ENCODE measurements around the gene LRRK2. TPM values are rescaled to one million over a fixed set of nuclear protein-coding genes. Genes with fewer than 3 reads are reported as not detected.
A peak's percentile ranks its signal among the peaks of the same experiment; 100 is the strongest.

Gene LRRK2
- total and polyA plus RNA-seq, 8 donors: 2.5 to 11.2 (median 8.1) TPM

- intact Hi-C loops (cut with DNase I): no loop called here
- no peak for FAIRE-seq
- peak overlapping the region in 3 of 4 donors; percentile 84 to 95 (median 93) for H3K27ac ChIP-seq
- TF ChIP-seq CTCF (IDR thresholded peaks at IDR 0.05): no peak
- no peaks in the 10 kb centered on the region for H3K27me3 ChIP-seq
- H3K4me1 ChIP-seq: peaks cover 0 to 15% (median 6%) of the 10 kb centered on the region in 3 donors
- peak overlapping the region in 2 of 4 donors; percentile 68 to 73 for H3K4me3 ChIP-seq
- no peaks in the 10 kb centered on the region for H3K36me3 ChIP-seq
- H3K9me3 ChIP-seq: no peaks in the 10 kb centered on the region
- no peak for ATAC-seq
- DNase-seq: no peak
These were observed 1.2 kb upstream of the LRRK2 start for GRCh38 chr12:40223646-40224045.

GRCh38 chr12:40225337-40225983 is 663 bp downstream of the LRRK2 start:
- Histone ChIP-seq H3K4me1 (peaks cover 0 to 26% (median 6%) of the 10 kb centered on the region in 3 donors), H3K9me3 (no peaks in the 10 kb centered on the region), H3K36me3 (no peaks in the 10 kb centered on the region), H3K27ac (peak overlapping the region; percentile 84 to 95 (median 92)), H3K27me3 (no peaks in the 10 kb centered on the region), H3K4me3 (peak overlapping the region; percentile 48 to 73 (median 64))
- TF ChIP-seq CTCF (IDR thresholded peaks at IDR 0.05): no peak
- ATAC-seq: peak; percentile 6 to 31 (median 8)
- 11% methylated on average over 12 of the region's 12 CpGs for WGBS, 2 donors
- FAIRE-seq: no peak
- intact Hi-C loops (cut with DNase I): no loop called here
- no peak for DNase-seq

GRCh38 chr12:40225984-40226602 is 1.3 kb downstream of the LRRK2 start:
- WGBS, 2 donors: 8 to 18% methylated on average over 1 of the region's 1 CpG
- Histone ChIP-seq H3K27me3 (no peaks in the 10 kb centered on the region), H3K36me3 (no peaks in the 10 kb centered on the region), H3K27ac (peak overlapping the region in 2 of 4 donors; percentile 93 to 95), H3K9me3 (no peaks in the 10 kb centered on the region), H3K4me3 (peak overlapping the region; percentile 48 to 73 (median 64)), H3K4me1 (peaks cover 0 to 26% (median 6%) of the 10 kb centered on the region in 3 donors)
- FAIRE-seq (peak; percentile 56), ATAC-seq (peak in 2 of 4 donors; percentile 9 to 21), DNase-seq (no peak)
- intact Hi-C loops (cut with DNase I): no loop called here
- TF ChIP-seq CTCF (IDR thresholded peaks at IDR 0.05): no peak

DNA sequence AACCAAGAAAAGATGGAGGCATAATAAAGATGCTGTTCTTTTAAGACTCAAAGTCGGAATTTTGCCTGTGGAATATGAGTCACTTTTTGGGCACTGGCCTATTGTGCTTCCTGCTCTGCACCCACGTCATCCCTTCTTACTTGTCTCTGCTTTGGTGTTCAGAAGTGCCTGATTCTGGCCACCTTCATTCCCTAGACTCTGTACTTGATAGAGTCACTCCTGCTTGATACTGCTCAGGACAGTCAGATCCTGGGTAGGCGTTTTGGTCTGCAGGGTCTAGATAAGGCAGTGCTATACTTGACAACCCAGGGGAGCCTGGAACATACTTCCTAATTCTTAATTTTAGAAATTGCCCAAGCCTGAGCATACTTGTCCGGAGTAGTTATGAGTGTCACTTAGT is 1.9 kb downstream of the LRRK2 start:
- Histone ChIP-seq H3K36me3 (no peaks in the 10 kb centered on the region), H3K27ac (peak overlapping the region in 2 of 4 donors; percentile 93 to 95), H3K27me3 (no peaks in the 10 kb centered on the region), H3K4me3 (peak overlapping the region in 2 of 4 donors; percentile 68 to 73), H3K4me1 (peaks cover 0 to 26% (median 6%) of the 10 kb centered on the region in 3 donors), H3K9me3 (no peaks in the 10 kb centered on the region)
- ATAC-seq: peak; percentile 49 to 76 (median 68)
- WGBS, 2 donors: 10 to 25% methylated on average over 4 of the region's 4 CpGs
- DNase-seq: peak in 4 of 6 donors; percentile 36 to 58 (median 51)
- peak; percentile 17 for FAIRE-seq
- intact Hi-C loops (cut with DNase I): no loop called here
- no peak for TF ChIP-seq CTCF (IDR thresholded peaks at IDR 0.05)

GRCh38 chr12:40227447-40227846 is 2.6 kb downstream of the LRRK2 start:
- intact Hi-C loops (cut with DNase I): no loop called here
- Histone ChIP-seq H3K27me3 (no peaks in the 10 kb centered on the region), H3K27ac (peak overlapping the region in 1 of 4 donors; percentile 95), H3K9me3 (no peaks in the 10 kb centered on the region), H3K36me3 (no peaks in the 10 kb centered on the region), H3K4me1 (peaks cover 2 to 26% (median 6%) of the 10 kb centered on the region in 3 donors), H3K4me3 (no peak overlapping the region)
- no peak for TF ChIP-seq CTCF (IDR thresholded peaks at IDR 0.05)
- WGBS, 2 donors: 84% methylated on average over 1 of the region's 1 CpG
- no peak for FAIRE-seq
- DNase-seq: no peak
- no peak for ATAC-seq
